GM06990 (cell line): ENCODE measurements around the gene ACKR3.

Experiments used
- DNase-seq: peaks from one replicate; pipeline ENCODE4 v3.0.0-alpha.2; 2011; ENCODE audit not compliant: insufficient read length; ENCODE audit errors: extremely low read depth
- H3K27me3 ChIP-seq: replicated peaks from 2 replicates; pipeline ENCODE4 v1.6.0; 2011; ENCODE audit warnings: low read length; ENCODE audit not compliant: control insufficient read depth, insufficient read depth
- H3K36me3 ChIP-seq: 2 replicates; pipeline ENCODE4 v1.5.1; 2011; ENCODE audit warnings: low read length; ENCODE audit not compliant: control insufficient read depth, insufficient read depth
- H3K4me3 ChIP-seq: replicated peaks from 2 replicates; pipeline ENCODE4 v1.5.1; 2011; ENCODE audit warnings: low read depth, mild to moderate bottlenecking, control low read depth, low read length
- CTCF ChIP-seq: IDR thresholded peaks from 2 replicates; pipeline ENCODE4 v1.5.1; 2011; ENCODE audit warnings: low read length, control low read depth, mild to moderate bottlenecking, inconsistent platforms; ENCODE audit not compliant: insufficient read depth, poor library complexity, severe bottlenecking

The ACKR3 gene

DNA sequence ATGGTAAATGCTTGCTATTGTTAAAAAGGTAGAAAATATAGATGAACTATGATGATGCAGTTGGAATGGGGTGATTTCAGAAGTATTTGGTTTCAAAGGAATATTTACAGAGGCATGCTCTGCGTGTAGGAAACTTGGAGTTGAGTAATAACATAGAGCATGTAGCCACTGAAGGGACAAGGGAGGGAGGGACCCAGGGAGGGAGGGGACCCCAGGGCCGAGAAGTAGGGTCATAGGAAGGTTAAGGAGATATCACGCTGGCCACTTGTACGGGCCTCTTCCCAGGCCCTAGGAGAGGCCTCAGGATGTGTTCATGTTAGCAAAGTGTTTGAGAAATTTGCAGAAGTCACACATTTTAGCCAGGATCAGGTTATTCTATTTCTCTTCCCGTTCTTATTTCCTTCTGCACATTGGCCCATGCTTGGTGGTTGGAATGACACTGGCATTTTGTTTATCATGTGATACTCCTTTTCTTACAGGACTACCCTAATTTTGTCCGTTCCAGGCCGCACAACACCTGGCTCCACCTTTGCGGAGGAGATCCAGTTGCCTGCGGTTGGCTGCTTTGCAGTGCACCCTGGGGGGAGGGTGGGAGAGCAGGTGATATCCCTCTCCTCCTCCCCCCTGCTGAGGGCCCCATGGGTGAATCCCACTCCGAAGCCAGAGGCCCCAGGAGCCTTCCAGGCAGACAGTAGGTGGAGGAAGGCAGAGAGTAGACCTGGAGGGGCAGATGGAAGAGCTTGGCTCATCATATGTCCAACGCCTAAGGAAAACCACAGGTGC is 16.9 kb upstream of the ACKR3 start:
- Histone ChIP-seq H3K36me3 (no peaks in the 10 kb centered on the region), H3K27me3 (no peaks in the 10 kb centered on the region), H3K4me3 (no peak overlapping the region)
- DNase-seq = no peak
- no peak for TF ChIP-seq CTCF

- Histone ChIP-seq H3K36me3 (no peaks in the 10 kb centered on the region), H3K4me3 (no peak overlapping the region), H3K27me3 (no peaks in the 10 kb centered on the region)
- no peak for TF ChIP-seq CTCF
- DNase-seq = no peak
Observed at GRCh38 chr2:236553522-236553921, 16.1 kb upstream of the ACKR3 start.

DNA sequence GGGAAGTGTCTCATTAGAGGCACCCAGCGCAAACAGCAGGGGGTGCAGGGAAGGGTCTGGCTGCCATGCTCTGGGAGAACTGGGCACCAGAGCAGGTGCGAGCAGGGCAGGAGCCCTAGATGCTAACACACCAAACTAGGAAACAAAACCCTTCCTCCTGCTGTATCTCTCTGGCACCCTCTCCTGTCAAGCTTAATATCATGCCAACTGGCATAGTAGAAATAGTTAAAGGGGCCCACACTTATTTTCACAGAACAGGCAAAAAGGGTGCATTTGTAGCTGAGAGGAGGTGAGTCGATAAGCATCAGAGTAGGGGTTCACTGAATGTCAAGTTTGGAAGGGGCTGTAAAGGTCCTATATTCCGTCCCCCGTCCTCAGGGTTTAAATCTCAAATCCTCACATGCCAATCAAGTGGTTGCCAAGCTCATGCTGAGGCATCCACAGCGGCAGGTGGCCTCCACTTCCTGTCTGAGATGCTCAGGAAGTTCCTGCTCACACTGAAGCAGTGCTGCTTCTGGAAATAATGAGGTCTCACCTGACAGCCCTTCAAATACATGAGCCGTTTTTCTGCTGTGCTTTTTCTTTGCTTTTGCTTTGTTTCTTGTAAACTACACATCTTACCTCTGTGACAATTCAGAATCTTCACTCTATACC is 14.9 kb upstream of the ACKR3 start:
- TF ChIP-seq CTCF = no peak
- Histone ChIP-seq H3K36me3 (no peaks in the 10 kb centered on the region), H3K4me3 (no peak overlapping the region), H3K27me3 (no peaks in the 10 kb centered on the region)
- no peak for DNase-seq

DNA sequence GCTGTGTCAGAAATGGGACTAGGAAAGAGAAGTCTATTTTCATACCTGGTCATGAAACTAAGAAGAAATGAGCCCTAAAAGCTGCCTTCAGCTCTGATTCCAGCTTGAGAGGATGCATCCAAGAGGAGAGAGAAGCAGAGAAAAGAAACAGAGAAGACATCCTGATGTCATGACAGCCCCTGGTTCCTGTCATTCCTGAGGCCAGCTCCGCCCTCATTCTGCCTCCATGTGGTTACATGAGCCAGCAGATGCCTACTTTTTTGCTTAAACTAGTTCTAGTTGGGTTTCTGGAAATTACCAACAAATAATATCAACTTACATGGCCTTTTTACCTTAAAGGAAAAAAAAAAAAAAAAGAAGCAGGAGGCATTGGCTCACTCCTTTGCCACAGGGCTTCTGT is 14.1 kb upstream of the ACKR3 start:
- TF ChIP-seq CTCF = no peak
- DNase-seq = no peak

DNA sequence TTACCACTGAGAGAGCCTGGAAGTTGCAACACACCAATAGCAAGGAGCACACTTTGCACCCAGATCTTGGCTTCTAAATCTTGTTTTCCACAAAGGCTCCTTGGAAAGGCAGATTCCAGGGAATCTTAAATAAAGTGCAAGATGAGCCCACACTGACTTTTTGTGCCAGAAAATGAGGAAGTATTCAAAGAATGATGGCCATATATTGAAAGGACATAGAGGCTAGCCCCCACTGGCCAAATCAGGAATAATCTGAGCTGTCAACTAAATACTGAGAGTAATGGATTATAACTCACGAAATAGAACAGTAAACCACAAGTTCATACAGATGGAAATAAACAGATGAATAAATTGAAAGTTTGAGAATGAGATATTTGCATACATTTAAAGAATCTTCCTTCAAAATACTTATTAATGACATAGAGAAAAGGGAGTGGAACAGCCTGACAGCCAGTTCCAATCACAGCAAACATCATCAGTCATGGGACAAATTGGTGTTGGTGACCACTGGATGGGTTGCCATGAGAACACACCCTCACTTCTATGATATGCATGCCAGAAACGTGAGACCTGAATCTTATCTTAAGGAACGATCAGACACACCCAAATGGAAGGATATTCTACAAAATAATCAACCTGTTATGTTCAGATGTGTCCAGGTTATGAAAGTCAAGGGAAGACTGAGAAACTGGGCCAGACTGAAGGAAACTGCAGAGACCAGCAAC is 12.2 kb upstream of the ACKR3 start:
- TF ChIP-seq CTCF = no peak
- no peak for DNase-seq
- Histone ChIP-seq H3K4me3 (no peak overlapping the region), H3K27me3 (no peaks in the 10 kb centered on the region), H3K36me3 (no peaks in the 10 kb centered on the region)

More for the DNA sequence above, 14.1 kb upstream of the ACKR3 start:
- no peak overlapping the region for H3K4me3 ChIP-seq
- H3K36me3 ChIP-seq = no peaks in the 10 kb centered on the region
- no peaks in the 10 kb centered on the region for H3K27me3 ChIP-seq
